Gastrocnemius medialis (tissue), 4 donors: ENCODE results near the gene PIAS1.

Source experiments
- POLR2A ChIP-seq, 2 donors: fragments of 450-650 bp; IDR thresholded peaks; one replicate each; pipeline ENCODE4 v1.6.1; 2017; ENCODE audit warnings: antibody characterized with exemption in 2 of 2, mild to moderate bottlenecking in 2 of 2, moderate library complexity in 2 of 2
- TF ChIP-seq, protein P1 (sequence below), 5 experiments: fragments of 450-650 bp in 3 of 5; fragments of 200-600 bp in 2 of 5; sonication (generic) in 2 of 5; IDR thresholded peaks in 4 of 5; conservative IDR thresholded peaks in 1 of 5; 1 replicate in 4 of 5; 2 replicates in 1 of 5; pipeline ENCODE4 v1.5.1; 2016 to 2019; ENCODE audit warnings: antibody characterized with exemption in 5 of 5, mild to moderate bottlenecking in 3 of 5, moderate library complexity in 3 of 5

DNA sequence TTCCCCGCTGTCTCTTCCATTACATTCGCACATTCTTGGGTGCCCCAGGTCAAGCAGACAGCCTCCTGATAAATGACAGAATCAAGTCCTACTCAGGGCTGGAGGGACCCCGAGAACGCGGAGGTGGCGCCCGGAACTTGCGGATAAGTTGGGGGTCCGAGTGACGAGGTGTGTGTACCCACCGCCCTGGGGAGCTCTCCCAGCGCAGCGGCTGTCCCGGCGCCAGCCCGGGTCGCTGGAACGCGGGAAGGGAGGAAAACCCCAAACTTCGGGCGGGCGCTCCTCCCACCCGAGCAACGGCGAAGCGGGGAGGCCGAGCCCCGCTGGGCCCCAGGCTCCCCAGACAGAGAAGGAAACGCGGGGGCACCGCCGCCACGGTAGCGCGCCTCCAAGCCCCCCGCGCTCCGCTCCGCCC, 174.9 kb downstream of the PIAS1 start:
- TF ChIP-seq, protein P1, sequence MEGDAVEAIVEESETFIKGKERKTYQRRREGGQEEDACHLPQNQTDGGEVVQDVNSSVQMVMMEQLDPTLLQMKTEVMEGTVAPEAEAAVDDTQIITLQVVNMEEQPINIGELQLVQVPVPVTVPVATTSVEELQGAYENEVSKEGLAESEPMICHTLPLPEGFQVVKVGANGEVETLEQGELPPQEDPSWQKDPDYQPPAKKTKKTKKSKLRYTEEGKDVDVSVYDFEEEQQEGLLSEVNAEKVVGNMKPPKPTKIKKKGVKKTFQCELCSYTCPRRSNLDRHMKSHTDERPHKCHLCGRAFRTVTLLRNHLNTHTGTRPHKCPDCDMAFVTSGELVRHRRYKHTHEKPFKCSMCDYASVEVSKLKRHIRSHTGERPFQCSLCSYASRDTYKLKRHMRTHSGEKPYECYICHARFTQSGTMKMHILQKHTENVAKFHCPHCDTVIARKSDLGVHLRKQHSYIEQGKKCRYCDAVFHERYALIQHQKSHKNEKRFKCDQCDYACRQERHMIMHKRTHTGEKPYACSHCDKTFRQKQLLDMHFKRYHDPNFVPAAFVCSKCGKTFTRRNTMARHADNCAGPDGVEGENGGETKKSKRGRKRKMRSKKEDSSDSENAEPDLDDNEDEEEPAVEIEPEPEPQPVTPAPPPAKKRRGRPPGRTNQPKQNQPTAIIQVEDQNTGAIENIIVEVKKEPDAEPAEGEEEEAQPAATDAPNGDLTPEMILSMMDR (IDR thresholded peaks at IDR 0.05 in 4 of 5, conservative IDR thresholded peaks at IDR 0.05 in 1 of 5): no peak
- no peak for TF ChIP-seq POLR2A (IDR thresholded peaks at IDR 0.05)
